ENCODE data around the gene SLC16A14.

GRCh38 chr2:230075988-230076631 is 7.4 kb upstream of the SLC16A14 start:
- no peak for TF ChIP-seq CTCF (IDR thresholded peaks at IDR 0.05)
- no peak for TF ChIP-seq POLR2A (IDR thresholded peaks at IDR 0.05)
